GM18526 (cell line): Measurements from ENCODE around the gene SIVA1.

Source experiments
- POLR2A ChIP-seq: IDR thresholded peaks from 3 replicates; pipeline ENCODE4 v1.6.1; 2011; ENCODE audit not compliant: insufficient read length; ENCODE audit errors: extremely low read depth

SIVA1 gene

DNA sequence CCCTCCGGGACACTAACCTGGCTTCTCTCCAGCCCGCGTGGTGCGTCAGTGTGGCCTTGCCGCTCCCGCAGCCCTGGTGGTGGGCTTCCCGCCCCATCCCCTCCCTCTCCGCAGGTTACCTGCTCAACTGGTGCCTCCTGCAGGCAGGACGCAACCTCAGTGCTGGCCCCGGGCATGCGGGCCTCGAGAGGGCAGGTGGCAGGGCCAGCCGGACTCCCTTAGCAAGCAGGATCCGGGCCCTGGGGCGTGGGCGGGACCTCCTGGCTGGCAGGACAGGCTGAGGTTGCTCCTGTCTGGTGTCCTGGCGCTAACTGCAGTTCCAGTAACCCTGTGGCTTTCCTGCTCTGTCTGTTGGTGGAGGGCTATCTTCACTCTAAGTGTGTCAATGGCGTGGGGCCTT is 37.5 kb upstream of the SIVA1 start:
- TF ChIP-seq POLR2A = no peak

DNA sequence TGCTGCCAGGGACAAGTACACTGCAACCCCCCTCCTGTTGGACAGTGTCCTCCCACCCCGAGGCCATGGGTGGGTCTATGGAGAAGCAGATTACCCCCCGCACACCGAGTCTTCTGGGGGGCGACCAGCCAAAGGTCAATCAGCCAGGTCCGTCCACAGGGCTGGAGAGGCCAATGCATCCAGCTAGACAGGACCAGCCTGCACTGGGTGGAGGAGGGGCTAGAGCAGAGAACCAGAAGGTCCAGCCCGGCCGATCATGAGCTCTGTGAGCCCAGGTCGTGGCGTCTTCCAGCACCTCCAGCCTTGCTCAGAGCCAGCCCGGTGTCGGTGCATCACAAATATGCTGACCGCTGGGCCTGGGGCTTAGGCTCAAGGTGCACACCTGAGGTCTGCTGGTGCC is 37.1 kb upstream of the SIVA1 start:
- no peak for TF ChIP-seq POLR2A

DNA sequence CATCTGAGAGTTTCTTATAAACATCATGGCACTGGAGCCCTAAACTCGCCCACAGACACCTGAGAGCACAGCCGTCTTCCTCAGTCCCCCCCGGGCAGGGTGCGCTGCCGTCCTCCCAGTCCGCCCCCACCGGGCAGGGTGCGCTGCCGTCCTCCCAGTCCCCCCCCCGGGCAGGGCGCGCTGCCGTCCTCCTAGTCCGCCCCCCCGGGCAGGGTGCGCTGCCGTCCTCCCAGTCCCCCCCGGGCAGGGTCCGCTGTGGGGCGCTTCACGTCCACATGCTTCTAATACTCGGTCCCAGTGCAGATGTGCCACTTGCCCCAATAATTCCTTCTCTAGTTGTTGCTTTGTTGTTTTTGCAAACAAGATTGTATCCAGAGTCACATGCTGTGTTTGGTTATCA is 35.8 kb upstream of the SIVA1 start:
- no peak for TF ChIP-seq POLR2A

DNA sequence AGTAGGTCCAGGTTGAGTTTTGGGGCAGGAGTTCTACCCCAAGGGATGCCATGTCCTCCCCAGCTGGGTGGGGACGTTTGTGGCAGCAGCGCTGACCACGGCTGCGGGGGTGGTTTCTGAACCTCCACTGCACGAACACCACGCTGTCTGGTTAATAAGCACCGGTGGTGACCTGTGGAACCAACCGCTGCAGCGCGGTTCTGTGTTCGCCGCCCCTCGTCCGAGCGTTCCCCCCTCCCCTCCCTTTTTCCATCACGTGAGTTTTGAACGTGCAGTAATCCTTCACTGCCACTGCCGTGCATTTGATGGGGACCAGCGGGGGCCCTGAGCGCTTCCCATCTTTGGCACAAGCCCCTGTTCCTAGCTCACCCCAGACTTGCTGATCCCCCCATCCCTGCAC is 35.3 kb upstream of the SIVA1 start:
- TF ChIP-seq POLR2A = no peak

DNA sequence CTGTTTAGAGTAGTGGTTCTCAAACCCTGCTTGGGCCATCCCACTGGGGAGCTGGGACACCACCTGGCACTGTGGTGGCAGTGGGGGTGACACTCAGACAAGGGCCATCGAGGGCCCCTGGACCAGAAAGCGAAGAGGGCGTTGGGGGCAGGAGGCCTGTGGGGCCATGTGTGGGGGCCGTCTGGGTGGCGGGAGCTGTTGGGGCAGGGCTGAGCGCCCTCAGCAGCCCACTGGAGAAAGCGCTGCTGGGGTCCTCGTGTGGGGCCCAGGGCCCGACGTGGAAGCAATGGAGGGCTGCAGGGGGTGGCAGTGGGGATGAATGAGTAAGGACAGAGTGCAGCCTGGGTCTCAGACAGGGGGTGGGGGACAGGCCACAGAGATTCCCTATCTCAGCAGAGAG is 34.8 kb upstream of the SIVA1 start:
- TF ChIP-seq POLR2A = no peak

DNA sequence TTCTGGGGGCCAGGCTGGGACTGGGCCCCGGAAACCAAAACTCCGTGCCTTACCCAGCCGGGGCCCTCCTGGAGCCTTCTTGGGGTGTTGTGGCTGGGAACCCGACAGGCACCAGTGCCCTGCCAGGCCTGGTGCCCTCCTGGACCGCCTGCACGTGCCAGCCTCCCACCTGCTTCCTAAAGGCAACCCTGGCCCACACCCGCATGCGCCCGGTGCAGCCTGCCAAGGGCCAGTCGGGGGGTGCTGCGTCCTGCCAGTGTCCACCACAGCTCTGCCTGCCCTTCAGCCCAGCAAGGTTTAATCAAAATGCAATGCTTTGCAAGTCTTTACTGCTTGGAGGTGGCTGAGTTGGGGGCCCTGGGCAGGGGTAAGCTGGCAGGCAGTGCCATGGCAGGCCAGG is 34.1 kb upstream of the SIVA1 start:
- TF ChIP-seq POLR2A = no peak

DNA sequence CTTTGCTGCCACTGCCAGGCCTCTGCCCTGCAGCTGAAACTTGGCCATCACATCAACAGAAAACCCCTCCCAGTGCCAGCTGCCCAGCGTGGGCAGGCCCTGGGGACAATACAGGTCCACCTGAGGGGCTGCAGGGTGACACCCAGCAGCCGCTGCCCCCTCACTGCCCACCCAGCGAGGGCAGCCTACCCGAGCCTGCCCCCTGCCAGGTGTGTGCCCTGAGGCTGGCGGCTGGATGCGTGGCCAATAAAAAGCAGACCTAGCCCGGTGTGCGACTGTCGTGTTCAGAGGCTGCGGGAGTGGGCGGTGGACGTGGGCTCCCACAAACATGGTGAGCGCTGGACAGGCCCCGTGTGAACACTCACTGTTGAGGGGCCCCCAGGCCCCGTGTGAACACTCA is 33.6 kb upstream of the SIVA1 start:
- no peak for TF ChIP-seq POLR2A

DNA sequence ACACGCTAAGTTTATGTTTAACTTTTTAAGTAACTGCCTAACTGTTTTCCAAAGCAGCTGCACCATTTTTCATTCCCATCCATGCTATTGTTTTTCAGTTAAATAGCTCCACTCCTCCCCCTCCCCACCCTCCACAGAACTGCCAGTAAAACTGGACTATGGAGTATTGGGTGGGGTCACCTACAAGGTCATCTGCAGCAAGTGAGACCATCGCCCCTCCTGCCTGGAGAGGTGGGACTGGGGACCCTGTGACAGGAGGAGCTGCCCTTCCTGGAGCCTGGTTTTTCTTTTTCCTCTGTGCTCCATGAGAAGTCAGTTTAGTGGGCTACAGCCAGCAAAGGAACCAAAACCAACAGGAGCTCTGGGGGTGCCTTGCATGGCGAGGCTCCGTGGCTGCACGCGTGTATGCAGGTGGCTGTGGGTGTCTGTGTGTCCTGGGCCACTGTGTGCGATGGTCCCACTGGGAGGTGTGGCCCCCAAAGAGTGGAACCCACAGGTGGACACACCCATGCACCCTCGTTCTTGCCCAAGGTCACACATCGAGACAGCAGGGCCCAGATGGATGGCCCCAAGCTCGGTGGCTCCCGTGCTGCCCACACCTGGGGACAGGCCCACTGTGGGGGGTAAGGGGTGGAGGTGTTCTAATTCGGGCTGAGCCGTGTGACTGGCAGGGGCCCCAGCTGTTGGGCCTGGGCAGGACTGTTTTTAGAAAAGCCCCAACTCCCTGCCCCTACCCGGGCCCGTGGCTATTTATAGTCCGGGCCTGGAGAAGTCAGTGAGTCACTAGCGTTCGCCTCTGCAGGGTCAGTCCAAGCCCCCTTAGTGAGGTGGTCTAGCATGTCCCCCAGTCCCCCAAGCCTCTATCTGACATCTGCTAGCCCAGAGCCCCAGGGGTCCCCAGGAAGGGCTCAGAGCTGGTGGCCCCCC is 31.2 kb upstream of the SIVA1 start:
- no peak for TF ChIP-seq POLR2A

DNA sequence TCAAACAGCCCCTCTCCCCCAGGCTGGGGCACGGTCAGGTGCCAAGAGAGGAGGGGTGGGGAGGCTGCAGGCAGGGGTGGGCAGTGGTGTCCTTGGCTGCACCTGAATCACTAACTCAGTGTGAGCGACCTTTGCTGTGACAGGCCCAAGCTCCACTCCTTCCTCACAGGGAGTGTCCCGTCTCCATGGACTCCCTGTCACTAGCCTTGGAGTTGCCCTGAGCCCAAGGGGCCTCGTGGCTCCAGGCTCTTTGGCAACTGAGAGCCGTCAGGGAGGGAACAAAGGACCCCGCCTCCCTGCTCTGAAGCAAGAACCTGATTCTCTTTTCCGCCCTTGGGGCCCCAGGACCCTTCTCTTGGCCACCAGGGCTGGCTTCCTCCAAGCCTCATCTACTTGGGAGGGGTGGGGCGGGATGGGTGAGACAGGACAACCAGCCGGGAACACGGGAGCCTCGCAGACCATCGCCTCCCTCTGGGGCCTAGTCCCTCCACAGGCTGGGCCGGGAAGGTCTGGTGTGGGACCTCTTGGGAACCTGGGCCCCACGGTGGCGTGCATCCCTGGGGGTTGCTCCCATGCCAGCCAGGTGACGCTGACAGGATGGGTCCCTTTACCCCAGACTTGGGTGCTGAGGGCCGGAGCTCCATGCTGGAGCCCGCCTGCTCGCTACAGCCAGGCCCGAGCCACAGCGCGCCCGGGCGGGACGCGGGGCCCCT is 29.9 kb upstream of the SIVA1 start:
- TF ChIP-seq POLR2A = no peak

DNA sequence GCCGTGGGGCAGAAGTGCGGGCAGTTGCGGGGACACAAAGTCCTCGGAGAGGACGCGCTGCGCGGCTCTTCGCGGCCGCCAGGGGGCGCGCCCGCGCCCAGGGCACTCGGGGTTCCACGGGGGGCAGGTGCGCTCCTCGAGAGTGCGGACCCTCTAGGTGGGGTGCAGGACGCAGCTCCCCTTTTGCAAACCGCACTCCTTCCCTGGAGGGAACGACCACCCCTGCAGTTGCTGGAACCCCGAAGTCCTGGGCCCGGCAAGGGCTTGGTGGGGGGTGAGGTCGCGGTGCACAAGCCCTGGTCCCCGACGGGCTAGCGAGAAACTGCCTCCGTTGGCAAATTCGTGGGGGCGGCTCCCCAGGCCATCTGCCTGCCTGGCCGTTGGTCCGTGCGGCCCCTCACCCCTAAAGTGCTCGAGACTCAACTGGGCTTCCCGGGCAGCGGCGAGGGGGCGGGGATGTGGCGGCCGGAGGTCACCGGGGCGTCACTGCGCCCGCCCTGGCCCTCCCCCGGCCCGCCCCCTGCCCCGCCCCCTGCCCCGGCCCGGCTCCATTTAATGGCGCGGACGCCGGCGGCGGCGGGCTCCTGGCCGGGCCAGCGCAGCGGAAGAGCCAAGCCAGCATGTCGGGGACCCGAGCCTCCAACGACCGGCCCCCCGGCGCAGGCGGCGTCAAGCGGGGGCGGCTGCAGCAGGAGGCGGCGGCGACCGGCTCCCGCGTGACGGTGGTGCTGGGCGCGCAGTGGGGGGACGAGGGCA is 29.1 kb upstream of the SIVA1 start, which contains the start of gene ADSS1:
ADSS1 (plus strand) TSS at position 579 of the 756 bp plus-strand sequence; CDS start at position 621, 42 bp downstream.
- peak; percentile 32 for TF ChIP-seq POLR2A

DNA sequence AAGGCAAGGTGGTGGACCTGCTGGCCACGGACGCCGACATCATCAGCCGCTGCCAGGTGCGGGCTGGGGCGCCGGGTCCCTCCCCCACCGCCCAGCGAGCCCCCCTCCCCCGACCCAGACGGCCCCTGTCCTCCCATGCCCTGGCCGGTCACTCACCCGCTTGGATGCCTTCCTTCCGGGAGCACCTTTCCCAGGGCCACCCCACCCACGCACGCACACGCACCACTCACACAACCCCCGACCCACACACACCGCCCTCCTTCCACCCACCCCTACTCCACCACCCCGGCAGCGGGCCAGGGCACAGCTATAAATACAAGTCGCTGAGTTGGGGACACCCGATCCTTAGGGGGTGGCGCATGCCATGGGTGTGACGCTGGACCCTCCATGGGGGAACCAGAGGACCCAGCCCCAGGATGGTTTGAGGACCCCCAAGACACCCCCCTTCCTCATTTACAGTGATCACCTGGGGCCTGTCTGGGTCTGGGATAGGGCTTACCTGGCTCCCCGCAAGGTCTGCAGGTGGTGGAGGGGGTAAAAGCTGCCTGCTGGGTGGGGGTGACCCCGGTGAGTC is 28.5 kb upstream of the SIVA1 start:
- no peak for TF ChIP-seq POLR2A

DNA sequence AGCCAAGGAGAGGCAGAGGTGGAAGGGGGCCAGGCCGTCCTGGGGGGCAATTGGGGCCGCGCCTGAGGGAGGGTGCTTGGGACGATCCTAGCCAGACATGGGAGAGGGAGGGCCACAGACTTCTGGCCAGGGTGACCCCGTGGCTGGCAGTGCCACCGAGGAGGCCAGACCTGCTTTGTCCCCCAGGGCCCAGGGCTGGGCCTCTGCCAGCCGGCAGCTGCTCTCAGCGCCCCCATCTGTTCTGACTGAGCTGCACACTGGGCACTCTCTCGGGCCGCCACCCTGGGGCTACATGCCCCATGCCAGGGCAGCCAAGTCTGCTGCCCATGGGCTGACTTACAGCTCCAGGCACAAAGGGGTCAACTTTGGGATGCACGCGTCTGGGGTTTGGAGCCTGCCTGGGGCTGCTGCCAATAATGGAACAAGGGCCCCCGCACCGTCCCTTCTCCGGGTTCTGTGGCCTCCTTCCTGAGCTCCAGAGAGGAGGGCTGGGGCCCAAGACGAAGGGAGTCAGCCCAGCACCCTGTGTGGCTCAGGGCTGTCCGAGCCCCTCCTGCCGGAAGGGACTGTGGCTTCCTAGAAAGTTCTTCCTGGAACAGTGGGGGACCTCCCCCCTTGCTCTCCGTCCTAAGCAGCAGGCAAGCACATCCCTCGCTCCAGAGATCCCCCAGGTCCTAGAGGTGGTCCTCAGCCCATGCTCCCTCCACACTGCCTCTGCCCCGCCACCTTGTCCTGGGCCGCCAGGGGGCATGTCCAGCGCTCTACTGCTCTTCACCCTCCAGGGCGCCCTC is 27.8 kb upstream of the SIVA1 start:
- no peak for TF ChIP-seq POLR2A

DNA sequence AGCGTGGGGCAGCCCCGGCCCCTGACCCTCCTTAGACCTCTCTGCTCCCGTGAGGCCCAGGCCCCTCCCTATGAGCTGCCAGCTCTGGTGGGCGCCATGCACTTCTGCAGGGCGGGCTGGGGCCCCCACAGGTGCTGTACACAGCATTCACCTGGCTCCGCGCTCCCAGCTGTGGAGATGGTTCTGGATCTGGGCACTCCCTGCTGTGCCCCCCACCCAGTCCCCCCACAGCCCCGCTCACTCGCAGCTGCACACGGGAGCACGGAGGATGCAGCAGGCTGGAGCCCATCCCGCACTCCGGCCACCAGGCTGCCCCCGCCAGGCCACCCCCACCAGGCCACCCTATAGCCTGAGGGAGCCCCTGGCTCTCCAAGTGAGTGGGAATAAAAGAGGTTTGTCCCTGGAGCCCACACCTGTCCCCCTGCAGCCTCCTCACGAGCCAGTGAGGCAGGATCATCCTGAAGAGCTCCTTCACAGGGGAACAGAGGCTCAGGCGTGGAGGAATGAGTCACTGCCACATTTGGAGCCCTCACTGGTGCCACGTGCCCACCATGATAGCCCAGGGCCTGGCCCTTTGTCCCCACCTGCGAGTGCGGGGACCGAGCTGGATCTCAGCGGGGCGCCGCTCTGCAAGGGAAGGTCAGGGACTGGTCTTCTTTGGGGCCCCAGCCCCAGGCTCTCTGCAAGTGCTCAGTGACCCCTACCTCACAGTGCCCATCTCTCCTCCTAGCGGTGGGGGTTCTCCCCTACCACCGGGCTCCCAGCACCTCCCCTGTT is 27.0 kb upstream of the SIVA1 start:
- TF ChIP-seq POLR2A = no peak
